ENCODE data around the gene CYB5D1.

- TF ChIP-seq, protein P1, sequence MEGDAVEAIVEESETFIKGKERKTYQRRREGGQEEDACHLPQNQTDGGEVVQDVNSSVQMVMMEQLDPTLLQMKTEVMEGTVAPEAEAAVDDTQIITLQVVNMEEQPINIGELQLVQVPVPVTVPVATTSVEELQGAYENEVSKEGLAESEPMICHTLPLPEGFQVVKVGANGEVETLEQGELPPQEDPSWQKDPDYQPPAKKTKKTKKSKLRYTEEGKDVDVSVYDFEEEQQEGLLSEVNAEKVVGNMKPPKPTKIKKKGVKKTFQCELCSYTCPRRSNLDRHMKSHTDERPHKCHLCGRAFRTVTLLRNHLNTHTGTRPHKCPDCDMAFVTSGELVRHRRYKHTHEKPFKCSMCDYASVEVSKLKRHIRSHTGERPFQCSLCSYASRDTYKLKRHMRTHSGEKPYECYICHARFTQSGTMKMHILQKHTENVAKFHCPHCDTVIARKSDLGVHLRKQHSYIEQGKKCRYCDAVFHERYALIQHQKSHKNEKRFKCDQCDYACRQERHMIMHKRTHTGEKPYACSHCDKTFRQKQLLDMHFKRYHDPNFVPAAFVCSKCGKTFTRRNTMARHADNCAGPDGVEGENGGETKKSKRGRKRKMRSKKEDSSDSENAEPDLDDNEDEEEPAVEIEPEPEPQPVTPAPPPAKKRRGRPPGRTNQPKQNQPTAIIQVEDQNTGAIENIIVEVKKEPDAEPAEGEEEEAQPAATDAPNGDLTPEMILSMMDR (IDR thresholded peaks at IDR 0.05): no peak
- no peak for TF ChIP-seq POLR2AphosphoS5 (IDR thresholded peaks at IDR 0.05)
Observed at GRCh38 chr17:7884581-7885366, 27.0 kb downstream of the CYB5D1 start.

All from sigmoid colon (tissue), 4 donors.